GM12875 (cell line): ENCODE results near the gene HIVEP2.

Experiments used
- H3K4me3 ChIP-seq: one replicate; pipeline ENCODE4 v1.5.1; 2011; ENCODE audit warnings: low read depth, low read length, control low read depth
- CTCF ChIP-seq: IDR thresholded peaks from 2 replicates; pipeline ENCODE4 v1.5.1; 2011; ENCODE audit warnings: low read depth, mild to moderate bottlenecking, control low read depth, inconsistent platforms, low read length, moderate library complexity, borderline replicate concordance; ENCODE audit not compliant: insufficient read depth

Gene HIVEP2

GRCh38 chr6:142760152-142760551 lies 184.8 kb downstream of the HIVEP2 start:
- no peak for TF ChIP-seq CTCF
- H3K4me3 ChIP-seq: no peak overlapping the region

GRCh38 chr6:142758629-142759025 lies 186.3 kb downstream of the HIVEP2 start:
- no peak for TF ChIP-seq CTCF
- H3K4me3 ChIP-seq: no peak overlapping the region

GRCh38 chr6:142757852-142758628 lies 186.9 kb downstream of the HIVEP2 start:
- TF ChIP-seq CTCF: no peak
- no peak overlapping the region for H3K4me3 ChIP-seq

GRCh38 chr6:142756215-142756630 lies 188.8 kb downstream of the HIVEP2 start:
- H3K4me3 ChIP-seq: no peak overlapping the region
- no peak for TF ChIP-seq CTCF

- TF ChIP-seq CTCF: no peak
- no peak overlapping the region for H3K4me3 ChIP-seq
Measured at GRCh38 chr6:142753196-142753595, 191.8 kb downstream of the HIVEP2 start.

GRCh38 chr6:142752348-142752747 lies 192.6 kb downstream of the HIVEP2 start:
- TF ChIP-seq CTCF: no peak
- no peak overlapping the region for H3K4me3 ChIP-seq

- no peak overlapping the region for H3K4me3 ChIP-seq
- TF ChIP-seq CTCF: no peak
Measured at GRCh38 chr6:142751452-142751851, 193.5 kb downstream of the HIVEP2 start.
